ENCODE data around the gene KRTAP10-12. TPM values are rescaled to one million over a fixed set of nuclear protein-coding genes. Genes with fewer than 3 reads are reported as not detected.

KRTAP10-12 gene
- total and polyA plus RNA-seq, 10 of the 15 experiments (the other 5 are each of a cell fraction or from before 2014, with no cell fraction given), result not detected

DNA sequence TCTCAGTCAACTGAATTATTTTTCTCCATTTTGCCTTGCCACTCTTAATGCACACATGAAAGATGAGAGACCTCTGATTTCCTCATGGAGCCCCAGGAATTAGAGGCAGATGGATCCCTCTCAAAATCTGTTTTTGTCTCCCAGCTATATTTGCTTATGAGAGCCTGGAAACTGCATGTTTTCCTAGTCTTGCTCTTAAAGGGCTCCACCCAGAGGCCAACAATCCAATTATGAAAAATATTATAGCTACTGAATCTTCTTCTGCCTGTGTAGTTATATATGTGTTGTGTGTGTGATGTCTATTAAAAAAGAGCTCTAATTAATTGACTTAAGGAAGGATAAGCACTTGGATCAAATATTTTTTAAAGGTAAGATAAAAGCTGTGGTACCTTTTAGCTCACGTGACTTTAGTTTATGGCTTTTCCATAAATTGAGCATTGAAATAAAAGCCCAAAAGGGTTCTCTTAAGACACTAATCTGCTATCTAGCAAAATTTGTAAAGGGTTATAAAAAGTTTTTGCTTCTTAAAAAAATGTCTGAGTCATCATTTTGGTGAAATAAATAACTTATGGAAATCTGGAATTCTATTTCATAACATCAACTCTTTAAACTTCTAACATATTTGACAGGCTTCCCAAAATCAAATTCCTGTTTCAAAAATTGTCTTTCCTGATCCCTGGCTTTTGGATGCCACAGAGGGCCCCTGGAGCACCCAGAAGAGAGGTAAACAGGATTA lies 45.6 kb downstream of the KRTAP10-12 start (continued):
- TF ChIP-seq WRNIP1 (IDR thresholded peaks at IDR 0.05; ENCODE audit: borderline replicate concordance, low read depth, low read length), result no peak

Small RNA genes within 50 kb of the gene (small RNA-seq; reads per million reads assigned to genes)
- gene KRTAP12-6P, result not detected

Other genes starting within 250 kb of the KRTAP10-12 start
Only the 7 nearest of the 22 such genes appear.
- not detected in 2 replicates for gene KRTAP10-10, start 59.8 kb upstream of the KRTAP10-12 start, total RNA-seq (2014; rRNA removed)
- gene KRTAP10-10, start 59.8 kb upstream of the KRTAP10-12 start, total RNA-seq (2014; rRNA removed; fragmentation: Illumina TruSeq; extraction: Trizol), result not detected in 2 replicates
- not detected in 2 replicates for gene KRTAP10-10, start 59.8 kb upstream of the KRTAP10-12 start, total RNA-seq (2021)
- not detected in 2 replicates for gene KRTAP10-10, start 59.8 kb upstream of the KRTAP10-12 start, polyA plus RNA-seq (2011; rRNA removed)
- gene KRTAP10-10, start 59.8 kb upstream of the KRTAP10-12 start, polyA plus RNA-seq (2014; fragmentation: Illumina TruSeq; extraction: Trizol), result not detected in 2 replicates
- not detected for gene KRTAP10-10, start 59.8 kb upstream of the KRTAP10-12 start, polyA plus RNA-seq (2014; fragmentation: Nextera tagmentation; extraction: Ambion mirVana)
- gene KRTAP10-10, start 59.8 kb upstream of the KRTAP10-12 start, polyA plus RNA-seq (2014; rRNA removed), result not detected in 2 replicates
- not detected for gene KRTAP10-10, start 59.8 kb upstream of the KRTAP10-12 start, polyA plus RNA-seq (2016; fragmentation: Nextera tagmentation; extraction: Ambion mirVana)
- gene KRTAP10-11, start 50.8 kb upstream of the KRTAP10-12 start, total RNA-seq (2014; rRNA removed), result not detected in 2 replicates
- gene KRTAP10-11, start 50.8 kb upstream of the KRTAP10-12 start, total RNA-seq (2014; rRNA removed; fragmentation: Illumina TruSeq; extraction: Trizol), result not detected in 2 replicates
- gene KRTAP10-11, start 50.8 kb upstream of the KRTAP10-12 start, total RNA-seq (2021), result not detected in 2 replicates
- not detected in 2 replicates for gene KRTAP10-11, start 50.8 kb upstream of the KRTAP10-12 start, polyA plus RNA-seq (2011; rRNA removed)
- gene KRTAP10-11, start 50.8 kb upstream of the KRTAP10-12 start, polyA plus RNA-seq (2014; fragmentation: Illumina TruSeq; extraction: Trizol), result not detected in 2 replicates
- not detected for gene KRTAP10-11, start 50.8 kb upstream of the KRTAP10-12 start, polyA plus RNA-seq (2014; fragmentation: Nextera tagmentation; extraction: Ambion mirVana)
- not detected in 2 replicates for gene KRTAP10-11, start 50.8 kb upstream of the KRTAP10-12 start, polyA plus RNA-seq (2014; rRNA removed)
- not detected for gene KRTAP10-11, start 50.8 kb upstream of the KRTAP10-12 start, polyA plus RNA-seq (2016; fragmentation: Nextera tagmentation; extraction: Ambion mirVana)
- gene KRTAP12-4, start 42.5 kb upstream of the KRTAP10-12 start, total RNA-seq (2014; rRNA removed), result not detected in 2 replicates
- not detected in 2 replicates for gene KRTAP12-4, start 42.5 kb upstream of the KRTAP10-12 start, total RNA-seq (2014; rRNA removed; fragmentation: Illumina TruSeq; extraction: Trizol)
- not detected in 2 replicates for gene KRTAP12-4, start 42.5 kb upstream of the KRTAP10-12 start, total RNA-seq (2021)
- gene KRTAP12-4, start 42.5 kb upstream of the KRTAP10-12 start, polyA plus RNA-seq (2011; rRNA removed), result not detected in 2 replicates
- gene KRTAP12-4, start 42.5 kb upstream of the KRTAP10-12 start, polyA plus RNA-seq (2014; fragmentation: Illumina TruSeq; extraction: Trizol), result not detected in 2 replicates
- gene KRTAP12-4, start 42.5 kb upstream of the KRTAP10-12 start, polyA plus RNA-seq (2014; fragmentation: Nextera tagmentation; extraction: Ambion mirVana), result not detected
- gene KRTAP12-4, start 42.5 kb upstream of the KRTAP10-12 start, polyA plus RNA-seq (2014; rRNA removed), result not detected in 2 replicates
- not detected for gene KRTAP12-4, start 42.5 kb upstream of the KRTAP10-12 start, polyA plus RNA-seq (2016; fragmentation: Nextera tagmentation; extraction: Ambion mirVana)
- gene KRTAP12-3, start 39.2 kb upstream of the KRTAP10-12 start, total RNA-seq (2014; rRNA removed), result not detected in 2 replicates
- gene KRTAP12-3, start 39.2 kb upstream of the KRTAP10-12 start, total RNA-seq (2014; rRNA removed; fragmentation: Illumina TruSeq; extraction: Trizol), result not detected in 2 replicates
- gene KRTAP12-3, start 39.2 kb upstream of the KRTAP10-12 start, total RNA-seq (2021), result not detected in 2 replicates
- not detected in 2 replicates for gene KRTAP12-3, start 39.2 kb upstream of the KRTAP10-12 start, polyA plus RNA-seq (2011; rRNA removed)
- not detected in 2 replicates for gene KRTAP12-3, start 39.2 kb upstream of the KRTAP10-12 start, polyA plus RNA-seq (2014; fragmentation: Illumina TruSeq; extraction: Trizol)
- gene KRTAP12-3, start 39.2 kb upstream of the KRTAP10-12 start, polyA plus RNA-seq (2014; fragmentation: Nextera tagmentation; extraction: Ambion mirVana), result not detected
- gene KRTAP12-3, start 39.2 kb upstream of the KRTAP10-12 start, polyA plus RNA-seq (2014; rRNA removed), result not detected in 2 replicates
- gene KRTAP12-3, start 39.2 kb upstream of the KRTAP10-12 start, polyA plus RNA-seq (2016; fragmentation: Nextera tagmentation; extraction: Ambion mirVana), result not detected
- gene KRTAP12-2, start 30.2 kb upstream of the KRTAP10-12 start, total RNA-seq (2014; rRNA removed), result not detected in 2 replicates
- not detected in 2 replicates for gene KRTAP12-2, start 30.2 kb upstream of the KRTAP10-12 start, total RNA-seq (2014; rRNA removed; fragmentation: Illumina TruSeq; extraction: Trizol)
- gene KRTAP12-2, start 30.2 kb upstream of the KRTAP10-12 start, total RNA-seq (2021), result not detected in 2 replicates
- not detected in 2 replicates for gene KRTAP12-2, start 30.2 kb upstream of the KRTAP10-12 start, polyA plus RNA-seq (2011; rRNA removed)
- not detected in 2 replicates for gene KRTAP12-2, start 30.2 kb upstream of the KRTAP10-12 start, polyA plus RNA-seq (2014; fragmentation: Illumina TruSeq; extraction: Trizol)
- not detected for gene KRTAP12-2, start 30.2 kb upstream of the KRTAP10-12 start, polyA plus RNA-seq (2014; fragmentation: Nextera tagmentation; extraction: Ambion mirVana)
- gene KRTAP12-2, start 30.2 kb upstream of the KRTAP10-12 start, polyA plus RNA-seq (2014; rRNA removed), result not detected in 2 replicates
- not detected for gene KRTAP12-2, start 30.2 kb upstream of the KRTAP10-12 start, polyA plus RNA-seq (2016; fragmentation: Nextera tagmentation; extraction: Ambion mirVana)
- not detected in 2 replicates for gene KRTAP12-1, start 15.0 kb upstream of the KRTAP10-12 start, total RNA-seq (2014; rRNA removed)
- gene KRTAP12-1, start 15.0 kb upstream of the KRTAP10-12 start, total RNA-seq (2014; rRNA removed; fragmentation: Illumina TruSeq; extraction: Trizol), result not detected in 2 replicates
- gene KRTAP12-1, start 15.0 kb upstream of the KRTAP10-12 start, total RNA-seq (2021), result not detected in 2 replicates
- not detected in 2 replicates for gene KRTAP12-1, start 15.0 kb upstream of the KRTAP10-12 start, polyA plus RNA-seq (2011; rRNA removed)
- gene KRTAP12-1, start 15.0 kb upstream of the KRTAP10-12 start, polyA plus RNA-seq (2014; fragmentation: Illumina TruSeq; extraction: Trizol), result not detected in 2 replicates
- not detected for gene KRTAP12-1, start 15.0 kb upstream of the KRTAP10-12 start, polyA plus RNA-seq (2014; fragmentation: Nextera tagmentation; extraction: Ambion mirVana)
- gene KRTAP12-1, start 15.0 kb upstream of the KRTAP10-12 start, polyA plus RNA-seq (2014; rRNA removed), result not detected in 2 replicates
- not detected for gene KRTAP12-1, start 15.0 kb upstream of the KRTAP10-12 start, polyA plus RNA-seq (2016; fragmentation: Nextera tagmentation; extraction: Ambion mirVana)
- not detected in 2 replicates for gene TSPEAR, start 14.4 kb downstream of the KRTAP10-12 start, total RNA-seq (2014; rRNA removed)
- not detected in 2 replicates for gene TSPEAR, start 14.4 kb downstream of the KRTAP10-12 start, total RNA-seq (2014; rRNA removed; fragmentation: Illumina TruSeq; extraction: Trizol)
- gene TSPEAR, start 14.4 kb downstream of the KRTAP10-12 start, total RNA-seq (2021), result not detected in 2 replicates
- not detected in 2 replicates for gene TSPEAR, start 14.4 kb downstream of the KRTAP10-12 start, polyA plus RNA-seq (2011; rRNA removed)
- not detected in 2 replicates for gene TSPEAR, start 14.4 kb downstream of the KRTAP10-12 start, polyA plus RNA-seq (2014; fragmentation: Illumina TruSeq; extraction: Trizol)
- not detected for gene TSPEAR, start 14.4 kb downstream of the KRTAP10-12 start, polyA plus RNA-seq (2014; fragmentation: Nextera tagmentation; extraction: Ambion mirVana)
- gene TSPEAR, start 14.4 kb downstream of the KRTAP10-12 start, polyA plus RNA-seq (2014; rRNA removed), result not detected in 2 replicates
- gene TSPEAR, start 14.4 kb downstream of the KRTAP10-12 start, polyA plus RNA-seq (2016; fragmentation: Nextera tagmentation; extraction: Ambion mirVana), result not detected